ENCODE measurements around the gene UGT2B11. TPM values are rescaled to one million over a fixed set of nuclear protein-coding genes. Genes with fewer than 3 reads are reported as not detected.
"Not testable (repeated sequence)": the region's sequence is repeated elsewhere in the genome, so short reads cannot be mapped to it uniquely, and the experiment has no call there.

The UGT2B11 gene
- not detected for total RNA-seq
- long read RNA-seq, result 0 reads

GRCh38 chr4:69214716-69215115 lies at the start of gene UGT2B11:
Gene UGT2B11 (minus strand): TSS chr4:69214748. CDS start chr4:69214722, 26 bp downstream.
- intact Hi-C loops (cut with micrococcal nuclease), result no loop called here
- no peak for DNase-seq
- no peak for ATAC-seq

- ATAC-seq; intact Hi-C loops (cut with micrococcal nuclease); DNase-seq: not testable (repeated sequence)
These were observed 38.7 kb upstream of the UGT2B11 start for GRCh38 chr4:69253147-69253772.

GRCh38 chr4:69250884-69251283 lies 36.3 kb upstream of the UGT2B11 start:
- ATAC-seq; DNase-seq; intact Hi-C loops (cut with micrococcal nuclease): not testable (repeated sequence)

- ATAC-seq; intact Hi-C loops (cut with micrococcal nuclease); DNase-seq: not testable (repeated sequence)
These were observed 28.2 kb upstream of the UGT2B11 start for GRCh38 chr4:69242562-69243240.

GRCh38 chr4:69241746-69242145 lies 27.2 kb upstream of the UGT2B11 start:
- DNase-seq; intact Hi-C loops (cut with micrococcal nuclease); ATAC-seq: not testable (repeated sequence)

GRCh38 chr4:69240787-69241186 lies 26.2 kb upstream of the UGT2B11 start:
- DNase-seq; ATAC-seq; intact Hi-C loops (cut with micrococcal nuclease): not testable (repeated sequence)

GRCh38 chr4:69239557-69240168 lies 25.1 kb upstream of the UGT2B11 start:
- ATAC-seq (no peak), DNase-seq (no peak)
- intact Hi-C loops (cut with micrococcal nuclease), result no loop called here

GRCh38 chr4:69239092-69239491 lies 24.5 kb upstream of the UGT2B11 start:
- intact Hi-C loops (cut with micrococcal nuclease), result no loop called here
- ATAC-seq (no peak), DNase-seq (no peak)

GRCh38 chr4:69224891-69225290 lies 10.3 kb upstream of the UGT2B11 start:
- ATAC-seq, result no peak
- intact Hi-C loops (cut with micrococcal nuclease), result no loop called here
- no peak for DNase-seq

- ATAC-seq; DNase-seq; intact Hi-C loops (cut with micrococcal nuclease): not testable (repeated sequence)
These were observed 8.7 kb upstream of the UGT2B11 start for GRCh38 chr4:69223277-69223676.

- intact Hi-C loops (cut with micrococcal nuclease), result not testable (repeated sequence)
These were observed 3.9 kb upstream of the UGT2B11 start for GRCh38 chr4:69218491-69218890.

GRCh38 chr4:69210911-69211310 lies 3.6 kb downstream of the UGT2B11 start:
- DNase-seq, result no peak
- ATAC-seq, result no peak
- intact Hi-C loops (cut with micrococcal nuclease), result no loop called here

More at GRCh38 chr4:69218491-69218890, 3.9 kb upstream of the UGT2B11 start:
- not testable (repeated sequence) for ATAC-seq, DNase-seq

- DNase-seq; intact Hi-C loops (cut with micrococcal nuclease); ATAC-seq: not testable (repeated sequence)
These were observed 16.0 kb downstream of the UGT2B11 start for GRCh38 chr4:69198506-69198905.

GRCh38 chr4:69196209-69196965 lies 18.2 kb downstream of the UGT2B11 start:
- DNase-seq (no peak), ATAC-seq (no peak)
- intact Hi-C loops (cut with micrococcal nuclease), result no loop called here

- DNase-seq, result no peak
- intact Hi-C loops (cut with micrococcal nuclease), result no loop called here
- ATAC-seq, result no peak
These were observed 20.4 kb downstream of the UGT2B11 start for GRCh38 chr4:69194166-69194565.

- intact Hi-C loops (cut with micrococcal nuclease); ATAC-seq; DNase-seq: not testable (repeated sequence)
These were observed 22.6 kb downstream of the UGT2B11 start for GRCh38 chr4:69191905-69192304.

GRCh38 chr4:69190621-69191020 lies 23.9 kb downstream of the UGT2B11 start:
- intact Hi-C loops (cut with micrococcal nuclease); ATAC-seq; DNase-seq: not testable (repeated sequence)

- ATAC-seq; intact Hi-C loops (cut with micrococcal nuclease): not testable (repeated sequence)
These were observed 32.9 kb downstream of the UGT2B11 start for GRCh38 chr4:69181519-69182169.

GRCh38 chr4:69179817-69180216 lies 34.7 kb downstream of the UGT2B11 start:
- DNase-seq, ATAC-seq: not testable (repeated sequence)
- intact Hi-C loops (cut with micrococcal nuclease), result loop anchor here (10.0 kb wide), 1 partner anchor 685 kb away; no protein-coding TSS in a partner anchor

More at GRCh38 chr4:69181519-69182169, 32.9 kb downstream of the UGT2B11 start:
- DNase-seq, result not testable (repeated sequence)
